GM23338 (cell line): ENCODE results near the gene NFAT5. TPM values are rescaled to one million over a fixed set of nuclear protein-coding genes. Genes with fewer than 3 reads are reported as not detected.

Experiments
- ATAC-seq: fragments of 200-7000 bp; cut with Tn5 transposase; 3 replicates; pipeline ENCODE4 v1.9.1; 2020
- DNase-seq: peaks from one replicate; pipeline ENCODE4 v3.0.0-alpha.2; 2015; ENCODE audit warnings: low spot score
- H2AFZ ChIP-seq: fragments of 200-600 bp; sonication (generic); 2 replicates; pipeline ENCODE4 v1.8.0; 2016; ENCODE audit warnings: antibody characterized with exemption, mild to moderate bottlenecking, moderate library complexity
- H3F3A ChIP-seq: fragments of 200-600 bp; sonication (generic); replicated peaks from 2 replicates; pipeline ENCODE4 v1.8.0; 2017; ENCODE audit warnings: antibody characterized with exemption, mixed run types, low read depth
- H3K27ac ChIP-seq: fragments of 200-600 bp; sonication (generic); 2 replicates; pipeline ENCODE4 v1.6.1; 2016; ENCODE audit warnings: low read depth
- H3K27me3 ChIP-seq: fragments of 200-600 bp; sonication (generic); 2 replicates; pipeline ENCODE4 v1.8.0; 2016; ENCODE audit warnings: mild to moderate bottlenecking, mixed run types, moderate library complexity; ENCODE audit not compliant: insufficient read depth
- H3K36me3 ChIP-seq: fragments of 200-600 bp; sonication (generic); 2 replicates; pipeline ENCODE4 v1.8.0; 2016; ENCODE audit warnings: mild to moderate bottlenecking; ENCODE audit not compliant: insufficient read depth
- H3K4me1 ChIP-seq: fragments of 200-600 bp; sonication (generic); 2 replicates; pipeline ENCODE4 v1.8.0; 2016; ENCODE audit warnings: mild to moderate bottlenecking, moderate library complexity; ENCODE audit not compliant: insufficient read depth
- H3K4me2 ChIP-seq: fragments of 200-600 bp; sonication (generic); 2 replicates; pipeline ENCODE4 v1.7.1; 2017; ENCODE audit warnings: mixed run types
- H3K4me3 ChIP-seq: fragments of 200-600 bp; sonication (generic); 2 replicates; pipeline ENCODE4 v1.6.1; 2016; ENCODE audit warnings: mixed run types
- H3K79me2 ChIP-seq: fragments of 200-600 bp; sonication (generic); replicated peaks from 2 replicates; pipeline ENCODE4 v1.8.0; 2017; ENCODE audit warnings: mild to moderate bottlenecking; ENCODE audit not compliant: insufficient read depth
- H3K9me2 ChIP-seq: fragments of 200-600 bp; sonication (generic); 2 replicates; pipeline ENCODE4 v1.8.0; 2017; ENCODE audit not compliant: insufficient read depth
- H4K20me1 ChIP-seq: fragments of 200-600 bp; sonication (generic); replicated peaks from 2 replicates; pipeline ENCODE4 v1.8.0; 2017; ENCODE audit warnings: mild to moderate bottlenecking; ENCODE audit not compliant: insufficient read depth
- H3K27ac Mint-ChIP-seq: 2 replicates; pipeline ENCODE4 v1.8.0; 2020; ENCODE audit warnings: inconsistent platforms, mild to moderate bottlenecking, moderate library complexity, mixed read lengths
- H3K27me3 Mint-ChIP-seq: 3 replicates; pipeline ENCODE4 v1.8.0; 2022; ENCODE audit warnings: low read depth, mild to moderate bottlenecking, moderate library complexity, mixed read lengths, inconsistent platforms; ENCODE audit not compliant: insufficient read depth, poor library complexity
- H3K36me3 Mint-ChIP-seq: 3 replicates; pipeline ENCODE4 v1.8.0; 2021; ENCODE audit warnings: low read depth, mild to moderate bottlenecking, inconsistent platforms, moderate library complexity, mixed read lengths
- H3K4me1 Mint-ChIP-seq: 3 replicates; pipeline ENCODE4 v1.8.0; 2020; ENCODE audit warnings: mild to moderate bottlenecking, inconsistent platforms, mixed read lengths
- H3K4me3 Mint-ChIP-seq: 3 replicates; pipeline ENCODE4 v1.8.0; 2021; ENCODE audit warnings: moderate library complexity, mild to moderate bottlenecking, inconsistent platforms, mixed read lengths
- H3K9me3 Mint-ChIP-seq: 3 replicates; pipeline ENCODE4 v1.8.0; 2020; ENCODE audit warnings: moderate library complexity, mild to moderate bottlenecking, inconsistent platforms, mixed read lengths
- CREB1 ChIP-seq: fragments of 250-450 bp; sonication (Bioruptor Pico); IDR thresholded peaks from 2 replicates; pipeline ENCODE4 v1.5.0; 2020; ENCODE audit warnings: low read depth, mild to moderate bottlenecking, moderate library complexity
- EZH2 ChIP-seq: fragments of 200-600 bp; sonication (generic); IDR thresholded peaks from one replicate; pipeline ENCODE4 v1.8.0; 2017; ENCODE audit warnings: antibody characterized with exemption, mild to moderate bottlenecking, low read depth; ENCODE audit not compliant: unreplicated experiment
- EZH2phosphoT487 ChIP-seq: fragments of 200-600 bp; sonication (generic); IDR thresholded peaks from one replicate; pipeline ENCODE4 v1.8.1; 2018; ENCODE audit warnings: antibody characterized with exemption; ENCODE audit not compliant: unreplicated experiment
- JUNB ChIP-seq: IDR thresholded peaks from one replicate; pipeline ENCODE4 v1.6.1; 2016; ENCODE audit warnings: antibody characterized with exemption; ENCODE audit not compliant: unreplicated experiment
- NANOG ChIP-seq: IDR thresholded peaks from 2 replicates; pipeline ENCODE4 v1.6.1; 2016; ENCODE audit warnings: antibody characterized with exemption, borderline replicate concordance
- POLR2AphosphoS5 ChIP-seq: IDR thresholded peaks from 2 replicates; pipeline ENCODE4 v1.6.1; 2016; ENCODE audit warnings: antibody characterized with exemption, low read depth
- STAT1 ChIP-seq: IDR thresholded peaks from one replicate; pipeline ENCODE4 v1.6.1; 2016; ENCODE audit warnings: antibody characterized with exemption; ENCODE audit not compliant: unreplicated experiment
- ZNF114 ChIP-seq: fragments of 250-450 bp; sonication (Bioruptor Pico); IDR thresholded peaks from 2 replicates; pipeline ENCODE4 v1.5.0; 2020; ENCODE audit warnings: mild to moderate bottlenecking, moderate library complexity
- ZNF331 ChIP-seq: fragments of 250-450 bp; sonication (Bioruptor Pico); IDR thresholded peaks from 2 replicates; pipeline ENCODE4 v1.5.0; 2020; ENCODE audit warnings: low read depth, mild to moderate bottlenecking, moderate library complexity
- polyA plus RNA-seq: library from polyadenylated mRNA; unstranded; fragments of >200 nt; fragmentation: Nextera tagmentation; extraction: Ambion mirVana; gene quantifications from 2 replicates; pipeline ENCODE4 v1.2.1, GENCODE V29; 2016
- total RNA-seq: library from RNA; depleted of rRNA; stranded (reverse); fragments of >200 nt; shearing (Covaris generic); gene quantifications from 2 replicates; pipeline ENCODE4 v1.2.3, GENCODE V29; 2014
- TF ChIP-seq, protein P1 (sequence below): fragments of 250-450 bp; sonication (Bioruptor Pico); IDR thresholded peaks from 2 replicates; pipeline ENCODE4 v1.5.0; 2020; ENCODE audit warnings: mild to moderate bottlenecking, moderate library complexity
- TF ChIP-seq, protein P2 (sequence below): IDR thresholded peaks from one replicate; pipeline ENCODE4 v1.6.1; 2018; ENCODE audit warnings: antibody characterized with exemption; ENCODE audit not compliant: unreplicated experiment
- TF ChIP-seq, protein P3 (sequence below): IDR thresholded peaks from 2 replicates; pipeline ENCODE4 v1.6.1; 2016; ENCODE audit warnings: antibody characterized with exemption
- TF ChIP-seq, protein P4 (sequence below), 2 experiments: fragments of 200-600 bp in 1 of 2; sonication (generic) in 1 of 2; conservative IDR thresholded peaks; 2 replicates each; pipeline versions ENCODE4 v1.5.1 to v1.6.1; 2016 to 2017; ENCODE audit warnings: antibody characterized with exemption in 2 of 2, low read depth in 2 of 2, mild to moderate bottlenecking in 2 of 2, moderate library complexity in 1 of 2

NFAT5 gene
- total and polyA plus RNA-seq, 2 experiments from 2014 or later, result 10.6 to 27.0 TPM

DNA sequence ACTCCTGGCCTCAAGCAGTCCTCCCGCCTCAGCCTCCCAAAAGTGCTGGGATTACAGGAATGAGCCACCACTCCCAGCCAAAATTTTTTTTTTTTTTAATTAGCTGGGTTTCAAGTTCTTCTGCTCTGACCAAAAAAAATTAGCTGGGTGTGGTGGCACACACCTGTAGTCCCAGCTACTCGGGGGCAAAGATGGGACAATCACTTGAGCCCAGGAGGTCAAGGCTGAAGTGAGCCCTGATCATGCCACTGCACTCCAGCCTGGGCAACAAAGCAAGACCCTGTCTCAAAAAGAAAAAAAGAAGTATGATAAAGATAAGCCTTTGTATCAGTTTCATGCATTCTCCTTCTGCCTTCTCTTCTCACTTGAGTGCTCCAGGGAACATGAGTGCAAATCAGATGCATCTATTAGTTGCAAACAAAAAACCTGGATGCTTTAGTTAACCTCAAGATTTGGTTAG is 158.7 kb downstream of the NFAT5 start:
- DNase-seq (no peak), ATAC-seq (no peak)
- Histone ChIP-seq H3K9me2 (no peaks in the 10 kb centered on the region), H3K36me3 (no peaks in the 10 kb centered on the region; the same call in 1 of the 2 replicates), H3F3A (peaks cover 28% of the 10 kb centered on the region; the same call in 1 of the 2 replicates), H3K27me3 (no peaks in the 10 kb centered on the region), H3K4me2 (peak overlapping the region; percentile 96; the same call in 1 of the 2 replicates), H3K4me3 (peak overlapping the region; percentile 62; the same call in 1 of the 2 replicates), H3K27ac (peak overlapping the region; percentile 61; the same call in 1 of the 2 replicates), H3K79me2 (peaks cover 38% of the 10 kb centered on the region), H3K4me1 (peaks cover 32% of the 10 kb centered on the region), H2AFZ (no peak overlapping the region), H4K20me1 (no peaks in the 10 kb centered on the region)
- H3K27me3 Mint-ChIP-seq, result peaks cover 23% of the 10 kb centered on the region
- peak overlapping the region; percentile 11; the same call in 1 of the 2 replicates for H3K27ac Mint-ChIP-seq
- TF ChIP-seq ZNF331 (CRISPR knock-in tag) (no peak), ZNF114 (CRISPR knock-in tag) (no peak), NANOG (no peak), JUNB (no peak), CREB1 (CRISPR knock-in tag) (no peak), EZH2phosphoT487 (no peak), STAT1 (no peak), POLR2AphosphoS5 (no peak), EZH2 (no peak)
- TF ChIP-seq, protein P1, sequence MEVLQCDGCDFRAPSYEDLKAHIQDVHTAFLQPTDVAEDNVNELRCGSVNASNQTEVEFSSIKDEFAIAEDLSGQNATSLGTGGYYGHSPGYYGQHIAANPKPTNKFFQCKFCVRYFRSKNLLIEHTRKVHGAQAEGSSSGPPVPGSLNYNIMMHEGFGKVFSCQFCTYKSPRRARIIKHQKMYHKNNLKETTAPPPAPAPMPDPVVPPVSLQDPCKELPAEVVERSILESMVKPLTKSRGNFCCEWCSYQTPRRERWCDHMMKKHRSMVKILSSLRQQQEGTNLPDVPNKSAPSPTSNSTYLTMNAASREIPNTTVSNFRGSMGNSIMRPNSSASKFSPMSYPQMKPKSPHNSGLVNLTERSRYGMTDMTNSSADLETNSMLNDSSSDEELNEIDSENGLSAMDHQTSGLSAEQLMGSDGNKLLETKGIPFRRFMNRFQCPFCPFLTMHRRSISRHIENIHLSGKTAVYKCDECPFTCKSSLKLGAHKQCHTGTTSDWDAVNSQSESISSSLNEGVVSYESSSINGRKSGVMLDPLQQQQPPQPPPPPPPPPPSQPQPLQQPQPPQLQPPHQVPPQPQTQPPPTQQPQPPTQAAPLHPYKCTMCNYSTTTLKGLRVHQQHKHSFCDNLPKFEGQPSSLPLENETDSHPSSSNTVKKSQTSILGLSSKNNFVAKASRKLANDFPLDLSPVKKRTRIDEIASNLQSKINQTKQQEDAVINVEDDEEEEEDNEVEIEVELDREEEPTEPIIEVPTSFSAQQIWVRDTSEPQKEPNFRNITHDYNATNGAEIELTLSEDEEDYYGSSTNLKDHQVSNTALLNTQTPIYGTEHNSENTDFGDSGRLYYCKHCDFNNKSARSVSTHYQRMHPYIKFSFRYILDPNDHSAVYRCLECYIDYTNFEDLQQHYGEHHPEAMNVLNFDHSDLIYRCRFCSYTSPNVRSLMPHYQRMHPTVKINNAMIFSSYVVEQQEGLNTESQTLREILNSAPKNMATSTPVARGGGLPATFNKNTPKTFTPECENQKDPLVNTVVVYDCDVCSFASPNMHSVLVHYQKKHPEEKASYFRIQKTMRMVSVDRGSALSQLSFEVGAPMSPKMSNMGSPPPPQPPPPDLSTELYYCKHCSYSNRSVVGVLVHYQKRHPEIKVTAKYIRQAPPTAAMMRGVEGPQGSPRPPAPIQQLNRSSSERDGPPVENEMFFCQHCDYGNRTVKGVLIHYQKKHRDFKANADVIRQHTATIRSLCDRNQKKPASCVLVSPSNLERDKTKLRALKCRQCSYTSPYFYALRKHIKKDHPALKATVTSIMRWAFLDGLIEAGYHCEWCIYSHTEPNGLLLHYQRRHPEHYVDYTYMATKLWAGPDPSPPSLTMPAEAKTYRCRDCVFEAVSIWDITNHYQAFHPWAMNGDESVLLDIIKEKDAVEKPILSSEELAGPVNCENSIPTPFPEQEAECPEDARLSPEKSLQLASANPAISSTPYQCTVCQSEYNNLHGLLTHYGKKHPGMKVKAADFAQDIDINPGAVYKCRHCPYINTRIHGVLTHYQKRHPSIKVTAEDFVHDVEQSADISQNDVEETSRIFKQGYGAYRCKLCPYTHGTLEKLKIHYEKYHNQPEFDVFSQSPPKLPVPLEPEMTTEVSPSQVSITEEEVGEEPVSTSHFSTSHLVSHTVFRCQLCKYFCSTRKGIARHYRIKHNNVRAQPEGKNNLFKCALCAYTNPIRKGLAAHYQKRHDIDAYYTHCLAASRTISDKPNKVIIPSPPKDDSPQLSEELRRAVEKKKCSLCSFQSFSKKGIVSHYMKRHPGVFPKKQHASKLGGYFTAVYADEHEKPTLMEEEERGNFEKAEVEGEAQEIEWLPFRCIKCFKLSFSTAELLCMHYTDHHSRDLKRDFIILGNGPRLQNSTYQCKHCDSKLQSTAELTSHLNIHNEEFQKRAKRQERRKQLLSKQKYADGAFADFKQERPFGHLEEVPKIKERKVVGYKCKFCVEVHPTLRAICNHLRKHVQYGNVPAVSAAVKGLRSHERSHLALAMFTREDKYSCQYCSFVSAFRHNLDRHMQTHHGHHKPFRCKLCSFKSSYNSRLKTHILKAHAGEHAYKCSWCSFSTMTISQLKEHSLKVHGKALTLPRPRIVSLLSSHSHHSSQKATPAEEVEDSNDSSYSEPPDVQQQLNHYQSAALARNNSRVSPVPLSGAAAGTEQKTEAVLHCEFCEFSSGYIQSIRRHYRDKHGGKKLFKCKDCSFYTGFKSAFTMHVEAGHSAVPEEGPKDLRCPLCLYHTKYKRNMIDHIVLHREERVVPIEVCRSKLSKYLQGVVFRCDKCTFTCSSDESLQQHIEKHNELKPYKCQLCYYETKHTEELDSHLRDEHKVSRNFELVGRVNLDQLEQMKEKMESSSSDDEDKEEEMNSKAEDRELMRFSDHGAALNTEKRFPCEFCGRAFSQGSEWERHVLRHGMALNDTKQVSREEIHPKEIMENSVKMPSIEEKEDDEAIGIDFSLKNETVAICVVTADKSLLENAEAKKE (CRISPR knock-in tag), result no peak
- TF ChIP-seq, protein P2, sequence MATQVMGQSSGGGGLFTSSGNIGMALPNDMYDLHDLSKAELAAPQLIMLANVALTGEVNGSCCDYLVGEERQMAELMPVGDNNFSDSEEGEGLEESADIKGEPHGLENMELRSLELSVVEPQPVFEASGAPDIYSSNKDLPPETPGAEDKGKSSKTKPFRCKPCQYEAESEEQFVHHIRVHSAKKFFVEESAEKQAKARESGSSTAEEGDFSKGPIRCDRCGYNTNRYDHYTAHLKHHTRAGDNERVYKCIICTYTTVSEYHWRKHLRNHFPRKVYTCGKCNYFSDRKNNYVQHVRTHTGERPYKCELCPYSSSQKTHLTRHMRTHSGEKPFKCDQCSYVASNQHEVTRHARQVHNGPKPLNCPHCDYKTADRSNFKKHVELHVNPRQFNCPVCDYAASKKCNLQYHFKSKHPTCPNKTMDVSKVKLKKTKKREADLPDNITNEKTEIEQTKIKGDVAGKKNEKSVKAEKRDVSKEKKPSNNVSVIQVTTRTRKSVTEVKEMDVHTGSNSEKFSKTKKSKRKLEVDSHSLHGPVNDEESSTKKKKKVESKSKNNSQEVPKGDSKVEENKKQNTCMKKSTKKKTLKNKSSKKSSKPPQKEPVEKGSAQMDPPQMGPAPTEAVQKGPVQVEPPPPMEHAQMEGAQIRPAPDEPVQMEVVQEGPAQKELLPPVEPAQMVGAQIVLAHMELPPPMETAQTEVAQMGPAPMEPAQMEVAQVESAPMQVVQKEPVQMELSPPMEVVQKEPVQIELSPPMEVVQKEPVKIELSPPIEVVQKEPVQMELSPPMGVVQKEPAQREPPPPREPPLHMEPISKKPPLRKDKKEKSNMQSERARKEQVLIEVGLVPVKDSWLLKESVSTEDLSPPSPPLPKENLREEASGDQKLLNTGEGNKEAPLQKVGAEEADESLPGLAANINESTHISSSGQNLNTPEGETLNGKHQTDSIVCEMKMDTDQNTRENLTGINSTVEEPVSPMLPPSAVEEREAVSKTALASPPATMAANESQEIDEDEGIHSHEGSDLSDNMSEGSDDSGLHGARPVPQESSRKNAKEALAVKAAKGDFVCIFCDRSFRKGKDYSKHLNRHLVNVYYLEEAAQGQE, result no peak
- TF ChIP-seq, protein P3, sequence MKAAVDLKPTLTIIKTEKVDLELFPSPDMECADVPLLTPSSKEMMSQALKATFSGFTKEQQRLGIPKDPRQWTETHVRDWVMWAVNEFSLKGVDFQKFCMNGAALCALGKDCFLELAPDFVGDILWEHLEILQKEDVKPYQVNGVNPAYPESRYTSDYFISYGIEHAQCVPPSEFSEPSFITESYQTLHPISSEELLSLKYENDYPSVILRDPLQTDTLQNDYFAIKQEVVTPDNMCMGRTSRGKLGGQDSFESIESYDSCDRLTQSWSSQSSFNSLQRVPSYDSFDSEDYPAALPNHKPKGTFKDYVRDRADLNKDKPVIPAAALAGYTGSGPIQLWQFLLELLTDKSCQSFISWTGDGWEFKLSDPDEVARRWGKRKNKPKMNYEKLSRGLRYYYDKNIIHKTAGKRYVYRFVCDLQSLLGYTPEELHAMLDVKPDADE, result no peak
- TF ChIP-seq, protein P4, sequence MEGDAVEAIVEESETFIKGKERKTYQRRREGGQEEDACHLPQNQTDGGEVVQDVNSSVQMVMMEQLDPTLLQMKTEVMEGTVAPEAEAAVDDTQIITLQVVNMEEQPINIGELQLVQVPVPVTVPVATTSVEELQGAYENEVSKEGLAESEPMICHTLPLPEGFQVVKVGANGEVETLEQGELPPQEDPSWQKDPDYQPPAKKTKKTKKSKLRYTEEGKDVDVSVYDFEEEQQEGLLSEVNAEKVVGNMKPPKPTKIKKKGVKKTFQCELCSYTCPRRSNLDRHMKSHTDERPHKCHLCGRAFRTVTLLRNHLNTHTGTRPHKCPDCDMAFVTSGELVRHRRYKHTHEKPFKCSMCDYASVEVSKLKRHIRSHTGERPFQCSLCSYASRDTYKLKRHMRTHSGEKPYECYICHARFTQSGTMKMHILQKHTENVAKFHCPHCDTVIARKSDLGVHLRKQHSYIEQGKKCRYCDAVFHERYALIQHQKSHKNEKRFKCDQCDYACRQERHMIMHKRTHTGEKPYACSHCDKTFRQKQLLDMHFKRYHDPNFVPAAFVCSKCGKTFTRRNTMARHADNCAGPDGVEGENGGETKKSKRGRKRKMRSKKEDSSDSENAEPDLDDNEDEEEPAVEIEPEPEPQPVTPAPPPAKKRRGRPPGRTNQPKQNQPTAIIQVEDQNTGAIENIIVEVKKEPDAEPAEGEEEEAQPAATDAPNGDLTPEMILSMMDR (conservative IDR thresholded peaks at IDR 0.05; ENCODE audit: low read depth in 2 of 2), result no peak
- peaks cover 34% of the 10 kb centered on the region for H3K4me1 Mint-ChIP-seq
- peak overlapping the region; percentile 83; the same call in 2 of the 3 replicates for H3K4me3 Mint-ChIP-seq
- H3K36me3 Mint-ChIP-seq, result no peaks in the 10 kb centered on the region; the same call in 2 of the 3 replicates
- no peaks in the 10 kb centered on the region for H3K9me3 Mint-ChIP-seq
